ENCODE results near the gene RAPGEF5.

Gene RAPGEF5

GRCh38 chr7:22393913-22394729 lies 37.2 kb upstream of the RAPGEF5 start:
- Histone ChIP-seq H3K36me3 (replicated peaks; ENCODE audit: insufficient read depth, low read length) (no peaks in the 10 kb centered on the region), H3K4me2 (ENCODE audit: low read depth, low read length) (no peak overlapping the region), H3F3A (ENCODE audit: insufficient read depth, low read length) (no peaks in the 10 kb centered on the region), H3K27ac (ENCODE audit: low read length) (no peak overlapping the region), H3K4me1 (ENCODE audit: low read length) (0 out of 2 replicates have a peak, but pooled peaks cover 4% of the 10 kb centered on the region), H2AFZ (ENCODE audit: low read length) (no peak overlapping the region), H4K20me1 (ENCODE audit: insufficient read depth, low read length) (no peaks in the 10 kb centered on the region), H3K9me3 (replicated peaks; ENCODE audit: insufficient read depth, low read length) (no peaks in the 10 kb centered on the region), H3K27me3 (replicated peaks; ENCODE audit: insufficient read depth, low read length) (no peaks in the 10 kb centered on the region), H3K9me2 (replicated peaks; ENCODE audit: insufficient read depth, low read length) (no peaks in the 10 kb centered on the region), H3K9ac (ENCODE audit: low read length) (no peak overlapping the region), H3K4me3 (ENCODE audit: low read length) (no peak overlapping the region), H3K79me2 (ENCODE audit: low read length) (no peaks in the 10 kb centered on the region)
- TF ChIP-seq CTCF (IDR thresholded peaks at IDR 0.05; ENCODE audit: low read length) = no peak
- no peak for TF ChIP-seq EZH2 (optimal IDR thresholded peaks at IDR 0.05; ENCODE audit: low read depth, low read length)
- TF ChIP-seq EZH2phosphoT487 (IDR thresholded peaks at IDR 0.05; ENCODE audit: low read length) = no peak
- DNase-seq = no peak

GRCh38 chr7:22390516-22390915 lies 33.6 kb upstream of the RAPGEF5 start:
- H3K27me3 ChIP-seq (replicated peaks; ENCODE audit: insufficient read depth, low read length) = no peaks in the 10 kb centered on the region
- H3K27ac ChIP-seq (ENCODE audit: low read length) = no peak overlapping the region
- no peak overlapping the region for H3K9ac ChIP-seq (ENCODE audit: low read length)
- H2AFZ ChIP-seq (ENCODE audit: low read length) = no peak overlapping the region
- no peaks in the 10 kb centered on the region for H3K4me1 ChIP-seq (ENCODE audit: low read length)
- H4K20me1 ChIP-seq (ENCODE audit: insufficient read depth, low read length) = no peaks in the 10 kb centered on the region
- H3K4me2 ChIP-seq (ENCODE audit: low read depth, low read length) = no peak overlapping the region
- no peak overlapping the region for H3K4me3 ChIP-seq (ENCODE audit: low read length)
- no peaks in the 10 kb centered on the region for H3K9me3 ChIP-seq (replicated peaks; ENCODE audit: insufficient read depth, low read length)
- TF ChIP-seq EZH2 (optimal IDR thresholded peaks at IDR 0.05; ENCODE audit: low read depth, low read length) = no peak
- no peak for TF ChIP-seq EZH2phosphoT487 (IDR thresholded peaks at IDR 0.05; ENCODE audit: low read length)
- TF ChIP-seq CTCF (IDR thresholded peaks at IDR 0.05; ENCODE audit: low read length) = no peak
- H3F3A ChIP-seq (ENCODE audit: insufficient read depth, low read length) = no peaks in the 10 kb centered on the region
- no peaks in the 10 kb centered on the region for H3K36me3 ChIP-seq (replicated peaks; ENCODE audit: insufficient read depth, low read length)
- no peaks in the 10 kb centered on the region for H3K79me2 ChIP-seq (ENCODE audit: low read length)
- no peaks in the 10 kb centered on the region for H3K9me2 ChIP-seq (replicated peaks; ENCODE audit: insufficient read depth, low read length)
- DNase-seq = no peak

- no peak for TF ChIP-seq EZH2 (optimal IDR thresholded peaks at IDR 0.05; ENCODE audit: low read depth, low read length)
- TF ChIP-seq EZH2phosphoT487 (IDR thresholded peaks at IDR 0.05; ENCODE audit: low read length) = no peak
- no peak for TF ChIP-seq CTCF (IDR thresholded peaks at IDR 0.05; ENCODE audit: low read length)
- Histone ChIP-seq H3K4me1 (ENCODE audit: low read length) (no peaks in the 10 kb centered on the region), H3K4me2 (ENCODE audit: low read depth, low read length) (no peak overlapping the region)
These were observed 32.9 kb upstream of the RAPGEF5 start for GRCh38 chr7:22389892-22390291.

More at GRCh38 chr7:22389892-22390291, 32.9 kb upstream of the RAPGEF5 start:
- no peaks in the 10 kb centered on the region for H4K20me1 ChIP-seq (ENCODE audit: insufficient read depth, low read length)
- no peaks in the 10 kb centered on the region for H3K27me3 ChIP-seq (replicated peaks; ENCODE audit: insufficient read depth, low read length)
- DNase-seq = no peak
- no peaks in the 10 kb centered on the region for H3F3A ChIP-seq (ENCODE audit: insufficient read depth, low read length)
- no peak overlapping the region for H2AFZ ChIP-seq (ENCODE audit: low read length)
- H3K36me3 ChIP-seq (replicated peaks; ENCODE audit: insufficient read depth, low read length) = no peaks in the 10 kb centered on the region
- no peaks in the 10 kb centered on the region for H3K9me2 ChIP-seq (replicated peaks; ENCODE audit: insufficient read depth, low read length)
- H3K9ac ChIP-seq (ENCODE audit: low read length) = no peak overlapping the region
- H3K79me2 ChIP-seq (ENCODE audit: low read length) = no peaks in the 10 kb centered on the region
- H3K27ac ChIP-seq (ENCODE audit: low read length) = no peak overlapping the region
- no peak overlapping the region for H3K4me3 ChIP-seq (ENCODE audit: low read length)
- H3K9me3 ChIP-seq (replicated peaks; ENCODE audit: insufficient read depth, low read length) = no peaks in the 10 kb centered on the region
